GM12875 (cell line): ENCODE results near the gene CDK14.

ENCODE experiments used
- H3K4me3 ChIP-seq: one replicate; pipeline ENCODE4 v1.5.1; 2011; ENCODE audit warnings: low read depth, low read length, control low read depth
- TF ChIP-seq, protein P1 (sequence below): IDR thresholded peaks from 2 replicates; pipeline ENCODE4 v1.5.1; 2011; ENCODE audit warnings: low read depth, mild to moderate bottlenecking, control low read depth, inconsistent platforms, low read length, moderate library complexity, borderline replicate concordance; ENCODE audit not compliant: insufficient read depth

CDK14 gene

DNA sequence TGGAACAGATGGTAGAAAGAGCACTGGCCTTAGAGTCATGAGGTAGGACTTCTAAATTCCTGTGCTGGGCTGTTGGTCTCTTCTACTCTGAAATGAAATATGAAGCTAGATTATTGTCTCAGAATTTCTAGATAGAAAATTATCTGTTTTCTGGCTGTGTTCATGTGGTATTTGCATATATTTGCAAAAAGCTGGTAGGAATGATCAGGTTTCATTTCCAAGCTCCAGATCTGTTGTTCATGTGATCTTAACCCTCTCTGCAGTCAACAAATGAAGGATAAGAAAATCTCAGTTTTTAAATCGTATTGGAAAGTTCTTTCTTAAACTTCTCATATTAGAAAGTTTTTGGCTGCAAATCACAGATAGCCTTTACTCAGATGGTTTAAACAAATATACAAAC is 248.3 kb downstream of the CDK14 start:
- TF ChIP-seq, protein P1, sequence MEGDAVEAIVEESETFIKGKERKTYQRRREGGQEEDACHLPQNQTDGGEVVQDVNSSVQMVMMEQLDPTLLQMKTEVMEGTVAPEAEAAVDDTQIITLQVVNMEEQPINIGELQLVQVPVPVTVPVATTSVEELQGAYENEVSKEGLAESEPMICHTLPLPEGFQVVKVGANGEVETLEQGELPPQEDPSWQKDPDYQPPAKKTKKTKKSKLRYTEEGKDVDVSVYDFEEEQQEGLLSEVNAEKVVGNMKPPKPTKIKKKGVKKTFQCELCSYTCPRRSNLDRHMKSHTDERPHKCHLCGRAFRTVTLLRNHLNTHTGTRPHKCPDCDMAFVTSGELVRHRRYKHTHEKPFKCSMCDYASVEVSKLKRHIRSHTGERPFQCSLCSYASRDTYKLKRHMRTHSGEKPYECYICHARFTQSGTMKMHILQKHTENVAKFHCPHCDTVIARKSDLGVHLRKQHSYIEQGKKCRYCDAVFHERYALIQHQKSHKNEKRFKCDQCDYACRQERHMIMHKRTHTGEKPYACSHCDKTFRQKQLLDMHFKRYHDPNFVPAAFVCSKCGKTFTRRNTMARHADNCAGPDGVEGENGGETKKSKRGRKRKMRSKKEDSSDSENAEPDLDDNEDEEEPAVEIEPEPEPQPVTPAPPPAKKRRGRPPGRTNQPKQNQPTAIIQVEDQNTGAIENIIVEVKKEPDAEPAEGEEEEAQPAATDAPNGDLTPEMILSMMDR = no peak
- H3K4me3 ChIP-seq = no peak overlapping the region

DNA sequence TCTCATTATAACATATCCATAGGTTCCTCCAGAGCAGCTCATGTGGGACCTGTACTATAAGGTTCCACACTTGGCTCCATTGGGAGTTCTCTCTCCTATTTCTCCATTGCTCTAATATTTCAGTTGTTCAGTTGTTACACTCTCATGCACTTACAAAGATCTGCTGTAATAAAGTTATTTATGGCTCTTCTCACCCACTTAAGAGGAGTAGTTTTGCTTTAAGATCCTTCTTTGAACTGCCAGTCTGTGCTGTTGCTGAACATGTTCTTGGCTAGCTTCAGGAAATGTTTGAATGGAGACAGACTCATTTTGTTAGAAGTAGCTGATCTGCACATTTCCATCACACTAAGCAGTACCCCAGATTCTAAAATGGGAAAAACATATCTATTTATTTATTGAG is 250.1 kb downstream of the CDK14 start:
- TF ChIP-seq, protein P1 = no peak
- H3K4me3 ChIP-seq = no peak overlapping the region

DNA sequence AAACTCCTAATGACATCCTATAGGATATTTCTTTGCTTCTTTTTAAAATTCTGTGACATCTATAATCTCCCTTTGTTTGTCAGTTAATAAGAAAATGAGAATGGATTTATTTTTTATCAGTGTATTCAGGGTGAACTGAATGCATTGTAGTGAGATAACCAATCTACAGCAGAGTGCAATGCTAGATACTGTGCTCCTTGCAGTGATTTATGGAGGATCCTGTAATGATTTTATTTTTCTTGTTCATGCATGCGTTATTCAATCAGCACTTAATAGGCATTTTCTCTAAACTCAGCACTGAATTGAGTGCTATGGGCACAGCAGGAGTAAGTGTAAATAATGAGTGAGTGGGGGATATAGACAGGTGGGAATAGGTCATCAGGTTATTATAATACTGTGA is 253.9 kb downstream of the CDK14 start:
- TF ChIP-seq, protein P1 = no peak
- H3K4me3 ChIP-seq = no peak overlapping the region

DNA sequence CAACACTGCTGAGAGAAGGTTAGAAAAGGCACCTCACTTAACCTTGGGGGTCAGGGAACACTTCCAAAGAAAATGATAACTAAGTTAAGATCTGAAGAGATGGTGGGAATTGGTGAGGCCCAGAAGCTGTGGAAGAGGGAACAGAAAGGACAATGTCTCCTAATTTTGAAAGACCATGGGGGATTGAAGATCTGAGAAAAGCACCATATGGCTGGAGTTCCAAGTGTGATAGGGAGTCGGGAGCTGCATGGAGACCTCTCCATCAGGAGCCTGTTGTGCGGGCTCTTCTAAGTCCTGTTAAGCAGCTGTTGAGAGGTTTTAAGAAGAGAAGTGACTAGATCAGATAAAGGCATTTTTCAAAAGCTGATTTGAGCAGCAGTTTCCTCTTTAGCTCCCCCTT is 254.3 kb downstream of the CDK14 start:
- TF ChIP-seq, protein P1 = no peak
- H3K4me3 ChIP-seq = no peak overlapping the region

DNA sequence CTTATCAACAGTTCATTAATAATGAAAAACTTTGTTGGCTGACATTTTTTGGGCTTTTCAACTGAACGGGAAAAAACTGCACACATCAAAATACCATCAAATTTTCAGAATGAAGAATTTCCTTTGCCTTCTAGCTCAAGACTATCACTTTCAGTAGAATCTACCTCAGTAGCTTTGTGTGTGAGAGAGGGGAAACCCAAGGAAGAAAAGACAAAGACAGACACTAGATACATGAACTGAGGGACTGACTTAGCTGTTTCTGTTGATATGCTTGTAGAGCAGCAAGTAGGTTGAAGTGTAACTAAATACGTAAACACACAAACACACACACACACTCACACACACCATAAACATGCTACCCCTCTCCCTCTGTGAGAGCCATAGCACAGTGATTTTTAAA is 257.1 kb downstream of the CDK14 start:
- TF ChIP-seq, protein P1 = no peak
- no peak overlapping the region for H3K4me3 ChIP-seq

DNA sequence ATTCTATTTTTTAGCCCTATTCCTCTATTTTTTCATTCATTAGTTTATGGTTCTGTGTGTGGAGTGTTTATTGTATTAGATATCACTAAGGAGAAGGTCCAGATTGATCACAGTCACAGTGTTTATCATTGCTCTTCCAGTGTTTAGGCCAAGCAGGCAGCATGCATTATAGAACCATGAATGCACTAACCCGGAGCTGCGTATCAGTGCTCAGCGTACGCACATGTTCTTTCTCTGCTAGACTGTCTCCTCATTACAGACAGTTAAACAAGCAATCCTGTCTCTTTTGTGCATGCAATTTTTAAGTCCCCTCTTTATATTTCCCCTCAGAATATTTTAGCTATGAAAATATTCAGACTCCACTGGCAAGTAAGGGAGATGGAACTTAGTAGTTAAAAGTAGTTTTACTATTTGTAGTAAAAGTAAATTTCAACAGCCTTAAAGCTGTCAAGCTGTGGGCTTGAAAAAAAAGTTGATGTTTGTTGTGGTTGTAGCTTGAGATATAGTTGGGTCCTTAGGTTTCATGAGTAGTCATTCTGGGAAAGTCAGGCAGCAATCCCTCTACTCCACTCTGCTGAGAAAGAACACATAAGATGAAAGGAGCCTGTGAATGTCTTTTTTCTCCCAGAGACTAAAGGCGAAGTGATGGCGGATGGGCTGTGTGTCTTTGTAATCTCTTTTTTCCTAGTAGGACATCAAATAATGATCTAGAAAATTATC is 260.4 kb downstream of the CDK14 start:
- TF ChIP-seq, protein P1 = no peak
- H3K4me3 ChIP-seq = no peak overlapping the region

DNA sequence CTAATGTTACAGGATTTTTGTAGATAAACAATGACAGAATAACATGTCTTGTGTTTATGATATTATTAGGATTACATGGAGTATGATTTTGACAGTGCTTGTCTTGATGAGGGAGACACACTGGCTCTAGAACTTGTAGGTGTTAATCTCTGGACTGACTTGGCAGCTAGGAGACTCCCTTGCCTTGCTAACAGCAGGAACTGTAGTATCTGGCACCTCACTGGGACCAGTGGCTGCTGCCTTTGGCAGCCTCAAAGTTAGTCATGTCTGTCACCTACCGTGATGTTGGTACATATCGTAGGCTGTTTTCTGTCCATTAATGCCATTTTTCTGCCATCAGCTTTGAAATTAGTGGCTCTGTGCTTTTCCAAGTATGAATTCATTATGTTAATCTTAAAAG is 261.5 kb downstream of the CDK14 start:
- H3K4me3 ChIP-seq = no peak overlapping the region
- TF ChIP-seq, protein P1 = no peak
